H1 (cell line): ENCODE data around the gene ZSCAN1. TPM values are rescaled to one million over a fixed set of nuclear protein-coding genes. Genes with fewer than 3 reads are reported as not detected.

Experiments used
- CTCF ChIA-PET: fragments of 300-600 bp; sonication (Branson Sonifier 250); formaldehyde crosslinking; loops from one replicate; lab custom pipeline; 2021; ENCODE audit not compliant: partially characterized antibody; lab: Charles Lee
- POLR2A ChIA-PET: fragments of 300-600 bp; sonication (Branson Sonifier 250); formaldehyde crosslinking; loops from one replicate; lab custom pipeline; 2021; ENCODE audit warnings: inconsistent platforms; ENCODE audit not compliant: partially characterized antibody; lab: Charles Lee
- DNase-seq, 2 experiments: peaks; one replicate each; pipeline versions ENCODE4 v3.0.0 to v3.0.0-alpha.2; 2010 to 2022; ENCODE audit warnings: low spot score in 2 of 2, low read depth in 1 of 2, mixed read lengths in 1 of 2
- FAIRE-seq: peaks from 2 replicates; lab custom pipeline; 2011; peaks lifted over from hg19 to GRCh38; lab: Jason Lieb, UNC
- H2AFZ ChIP-seq: 2 replicates; pipeline ENCODE4 v1.8.1; 2012; ENCODE audit warnings: low read length, inconsistent platforms
- H2AK5ac ChIP-seq: 2 replicates; pipeline ENCODE4 v1.6.1; 2013; ENCODE audit warnings: low read depth, low read length
- H2BK120ac ChIP-seq: replicated peaks from 2 replicates; pipeline ENCODE3; 2013; ENCODE audit warnings: low read depth, low read length, inconsistent platforms
- H2BK12ac ChIP-seq: 2 replicates; pipeline ENCODE4 v1.6.1; 2013; ENCODE audit warnings: low read depth, low read length
- H2BK15ac ChIP-seq: 2 replicates; pipeline ENCODE4 v1.6.1; 2013; ENCODE audit warnings: low read length
- H2BK20ac ChIP-seq: 2 replicates; pipeline ENCODE4 v1.6.1; 2013; ENCODE audit warnings: low read length
- H2BK5ac ChIP-seq: 2 replicates; pipeline ENCODE4 v1.6.1; 2013; ENCODE audit warnings: low read depth, low read length
- H3K14ac ChIP-seq: 2 replicates; pipeline ENCODE4 v1.6.1; 2013; ENCODE audit warnings: inconsistent platforms; ENCODE audit not compliant: insufficient read length
- H3K18ac ChIP-seq: 2 replicates; pipeline ENCODE4 v1.6.1; 2013; ENCODE audit warnings: low read length; ENCODE audit errors: extremely low read depth
- H3K23ac ChIP-seq: 2 replicates; pipeline ENCODE4 v1.6.1; 2013; ENCODE audit warnings: inconsistent platforms; ENCODE audit not compliant: insufficient read length
- H3K23me2 ChIP-seq: 2 replicates; pipeline ENCODE4 v1.6.1; 2013; ENCODE audit warnings: low read depth, low read length
- H3K27ac ChIP-seq: 2 replicates; pipeline ENCODE4 v1.6.1; 2011; ENCODE audit warnings: low read depth, low read length, inconsistent platforms
- H3K27me3 ChIP-seq, 4 experiments: replicated peaks in 1 of 4; 1 replicate in 1 of 4; 2 replicates in 3 of 4; pipeline versions ENCODE4 v1.6.1 to v1.8.1; 2011 to 2013; ENCODE audit warnings: low read length in 3 of 4, mild to moderate bottlenecking in 3 of 4, inconsistent platforms in 2 of 4, mixed read lengths in 2 of 4, moderate library complexity in 1 of 4; ENCODE audit not compliant: control insufficient read depth in 3 of 4, insufficient read depth in 3 of 4; ENCODE audit errors: extremely low read depth in 1 of 4
- H3K36me3 ChIP-seq, 4 experiments: 2 replicates each; pipeline versions ENCODE4 v1.6.1 to v1.8.1; 2011 to 2013; ENCODE audit warnings: mild to moderate bottlenecking in 4 of 4, low read length in 3 of 4, moderate library complexity in 2 of 4, control low read depth in 1 of 4, inconsistent platforms in 1 of 4; ENCODE audit not compliant: insufficient read depth in 4 of 4, control insufficient read depth in 2 of 4
- H3K4ac ChIP-seq: replicated peaks from 2 replicates; pipeline ENCODE3; 2013; ENCODE audit warnings: low read length, low read depth, mixed read lengths, inconsistent platforms; ENCODE audit not compliant: insufficient read length
- H3K4me1 ChIP-seq, 4 experiments: replicated peaks in 1 of 4; 1 replicate in 1 of 4; 2 replicates in 3 of 4; pipeline versions ENCODE4 v1.6.1 to v1.8.1; 2011 to 2013; ENCODE audit warnings: low read length in 3 of 4, inconsistent platforms in 2 of 4, mixed read lengths in 1 of 4; ENCODE audit not compliant: insufficient read depth in 4 of 4, control insufficient read depth in 3 of 4
- H3K4me2 ChIP-seq, 2 experiments: 2 replicates each; pipeline versions ENCODE4 v1.6.1 to v1.8.1; 2011 to 2013; ENCODE audit warnings: low read depth in 2 of 2, low read length in 2 of 2, control low read depth in 1 of 2, inconsistent platforms in 1 of 2, mild to moderate bottlenecking in 1 of 2; ENCODE audit not compliant: insufficient read depth in 1 of 2
- H3K4me3 ChIP-seq, 4 experiments: fragments of 200-600, 300-600 bp in 1 of 4; sonication (generic), shearing (Covaris generic), sonication (Bioruptor Twin) in 1 of 4; 2 replicates each; pipeline versions ENCODE4 v1.5.1 to v1.8.1; 2011 to 2016; ENCODE audit warnings: low read length in 4 of 4, low read depth in 3 of 4, control low read depth in 2 of 4, inconsistent platforms in 2 of 4, mild to moderate bottlenecking in 2 of 4, mixed read lengths in 1 of 4, moderate library complexity in 1 of 4; ENCODE audit not compliant: insufficient read depth in 2 of 4; ENCODE audit errors: extremely low read depth in 1 of 4
- H3K56ac ChIP-seq: replicated peaks from 2 replicates; pipeline ENCODE3; 2013; ENCODE audit warnings: low read depth, mild to moderate bottlenecking, mixed read lengths, low read length, inconsistent platforms; ENCODE audit not compliant: insufficient read length
- H3K79me1 ChIP-seq: 2 replicates; pipeline ENCODE4 v1.6.1; 2013; ENCODE audit warnings: low read depth, low read length, control low read depth
- H3K79me2 ChIP-seq, 2 experiments: 2 replicates each; pipeline versions ENCODE4 v1.6.1 to v1.8.1; 2012 to 2013; ENCODE audit warnings: low read length in 2 of 2, mild to moderate bottlenecking in 2 of 2, inconsistent platforms in 1 of 2; ENCODE audit not compliant: insufficient read depth in 2 of 2, control insufficient read depth in 1 of 2
- H3K9ac ChIP-seq, 4 experiments: replicated peaks in 1 of 4; 1 replicate in 1 of 4; 2 replicates in 3 of 4; pipeline versions ENCODE4 v1.6.1 to v1.8.1; 2011 to 2013; ENCODE audit warnings: low read depth in 3 of 4, low read length in 3 of 4, control low read depth in 2 of 4, mild to moderate bottlenecking in 2 of 4, moderate library complexity in 2 of 4, inconsistent platforms in 1 of 4; ENCODE audit errors: extremely low read depth in 1 of 4
- H3K9me3 ChIP-seq, 2 experiments: 2 replicates each; pipeline versions ENCODE4 v1.6.1 to v1.8.1; 2012 to 2013; ENCODE audit warnings: mild to moderate bottlenecking in 2 of 2, moderate library complexity in 2 of 2, control low read depth in 1 of 2, inconsistent platforms in 1 of 2, low read depth in 1 of 2, low read length in 1 of 2, mixed read lengths in 1 of 2; ENCODE audit not compliant: insufficient read depth in 2 of 2
- H4K20me1 ChIP-seq, 2 experiments: replicated peaks in 1 of 2; 2 replicates each; pipeline versions ENCODE3 to v1.8.1; 2011 to 2013; ENCODE audit warnings: inconsistent platforms in 2 of 2, low read length in 2 of 2, mild to moderate bottlenecking in 1 of 2; ENCODE audit not compliant: insufficient read depth in 2 of 2, control insufficient read depth in 1 of 2
- H4K5ac ChIP-seq: 2 replicates; pipeline ENCODE4 v1.6.1; 2013; ENCODE audit warnings: low read length, low read depth, mixed read lengths, inconsistent platforms; ENCODE audit not compliant: insufficient read length
- H4K8ac ChIP-seq: 2 replicates; pipeline ENCODE4 v1.8.0; 2013; ENCODE audit warnings: mild to moderate bottlenecking, moderate library complexity, low read length, inconsistent platforms; ENCODE audit not compliant: insufficient read depth; ENCODE audit errors: extremely low read depth
- H4K91ac ChIP-seq: replicated peaks from 2 replicates; pipeline ENCODE3; 2013; ENCODE audit warnings: low read length, mixed read lengths, inconsistent platforms; ENCODE audit not compliant: insufficient read length
- CBX5 ChIP-seq: fragments of 300-800, 300-1000 bp; sonication (generic); IDR thresholded peaks from 2 replicates; pipeline ENCODE4 v1.7.1; 2016; ENCODE audit warnings: antibody characterized with exemption, low read length, low read depth
- CHD2 ChIP-seq: IDR thresholded peaks from 2 replicates; pipeline ENCODE4 v1.6.1; 2012; ENCODE audit warnings: low read length, improper control_type of control experiment
- EP300 ChIP-seq, 2 experiments: IDR thresholded peaks; 1 replicate in 1 of 2; 2 replicates in 1 of 2; pipeline ENCODE4 v1.6.1; 2011 to 2012; ENCODE audit warnings: low read depth in 2 of 2, low read length in 2 of 2, mild to moderate bottlenecking in 2 of 2, borderline replicate concordance in 1 of 2, inconsistent platforms in 1 of 2, moderate library complexity in 1 of 2
- KDM4A ChIP-seq: IDR thresholded peaks from one replicate; pipeline ENCODE4 v1.7.1; 2012; ENCODE audit warnings: low read depth, mild to moderate bottlenecking, moderate library complexity, low read length, inconsistent platforms; ENCODE audit not compliant: severe bottlenecking
- NRF1 ChIP-seq: IDR thresholded peaks from 2 replicates; pipeline ENCODE4 v1.6.1; 2011; ENCODE audit warnings: mild to moderate bottlenecking, low read depth, low read length, improper control_type of control experiment
- PHF8 ChIP-seq: fragments of 200-600 bp; sonication (generic); conservative IDR thresholded peaks from 2 replicates; pipeline ENCODE4 v1.7.1; 2012; ENCODE audit warnings: low read depth, mild to moderate bottlenecking, inconsistent platforms, low read length, moderate library complexity
- POLR2AphosphoS5 ChIP-seq: IDR thresholded peaks from 2 replicates; pipeline ENCODE4 v1.6.1; 2011; ENCODE audit warnings: low read depth, low read length
- RFX5 ChIP-seq: IDR thresholded peaks from 2 replicates; pipeline ENCODE4 v1.6.1; 2011; ENCODE audit warnings: low read depth, low read length, improper control_type of control experiment, borderline replicate concordance
- TAF7 ChIP-seq: optimal IDR thresholded peaks from 2 replicates; pipeline ENCODE3; 2011; ENCODE audit warnings: low read depth, mild to moderate bottlenecking, inconsistent platforms, low read length, moderate library complexity, borderline replicate concordance
- WGBS, 2 experiments: shearing (Covaris generic) in 1 of 2; methylation state at CpG; one replicate each; pipeline versions ENCODE4 v1.1.6 to v1.1.7; 2013 to 2015; ENCODE audit warnings: low lambda C conversion rate in 2 of 2, mixed read lengths in 2 of 2, inconsistent platforms in 1 of 2, low coverage in 1 of 2, missing lambda C conversion rate in 1 of 2; ENCODE audit not compliant: insufficient replicate concordance in 2 of 2, insufficient coverage in 1 of 2, insufficient read length in 1 of 2; ENCODE audit errors: extremely low coverage in 1 of 2, missing lambda C conversion rate in 1 of 2; 5-methylcytosine and 5-hydroxymethylcytosine counted together
- polyA plus RNA-seq, 7 experiments: library from polyadenylated mRNA; depleted of rRNA in 3 of 7; stranded (reverse) in 5 of 7; unstranded in 2 of 7; fragments of >200 nt in 5 of 7; fragments of 200-250 nt in 2 of 7; gene quantifications; 1 replicate in 5 of 7; 2 replicates in 1 of 7; 4 replicates in 1 of 7; pipeline versions ENCODE4 v1.2.1 to v1.2.3, GENCODE V29; 2011 to 2013; ENCODE audit warnings: missing spikeins in 2 of 7, mixed read lengths in 2 of 7
- total RNA-seq: library from RNA; stranded (reverse); fragmentation: NEBNext Ultra II Directional; extraction: Animal tissue kit (Norgen Biotek cat#: 25700); gene quantifications from 2 replicates; pipeline ENCODE4 v1.2.1, GENCODE V29; 2021
- TF ChIP-seq, protein P1 (sequence below): IDR thresholded peaks from 2 replicates; pipeline ENCODE4 v1.6.1; 2012; ENCODE audit warnings: inconsistent platforms

Gene ZSCAN1
- total and polyA plus RNA-seq, 2 of the 8 experiments (the other 6 are each of a cell fraction or from before 2014, with no cell fraction given): 1.2 to 4.3 TPM

- no peaks in the 10 kb centered on the region; a peak in 2 of 7 replicates for H3K27me3 ChIP-seq
- no peak overlapping the region for H4K91ac ChIP-seq
- H3K4me1 ChIP-seq: no peaks in the 10 kb centered on the region
- H3K56ac ChIP-seq: no peak overlapping the region
- DNase-seq (no peak), FAIRE-seq (no peak)
- H2AK5ac ChIP-seq: no peak overlapping the region
- no peak overlapping the region for H3K27ac ChIP-seq
- no peak overlapping the region for H3K18ac ChIP-seq
- no peak overlapping the region for H2BK20ac ChIP-seq
- H3K23ac ChIP-seq: no peak overlapping the region
- H3K9me3 ChIP-seq: peaks cover 11 to 24% of the 10 kb centered on the region in 2 experiments; a peak in 3 of 4 replicates
- ChIA-PET CTCF (interaction anchor here (1.0 to 4.0 kb wide), 9 partner anchors 9 to 203 kb away, joined by 3 to 34 read pairs (median 5); no protein-coding TSS in a partner anchor), POLR2A (interaction anchor here (0.9 to 1.9 kb wide), 16 partner anchors 9 to 206 kb away, joined by 3 to 10 read pairs (median 4); partner anchors contain the start of genes ZNF606 and ZSCAN18)
- no peak overlapping the region for H3K4ac ChIP-seq
- no peaks in the 10 kb centered on the region for H3K79me1 ChIP-seq
- H3K79me2 ChIP-seq: no peaks in the 10 kb centered on the region
- H2BK12ac ChIP-seq: no peak overlapping the region
- 86% methylated on average over 12 of the region's 12 CpGs; no CpG with 5 or more reads in 1 of the 2 experiments for WGBS, 2 experiments
- H2BK5ac ChIP-seq: no peak overlapping the region
- no peak overlapping the region for H2AFZ ChIP-seq
- H4K5ac ChIP-seq: no peak overlapping the region
- no peaks in the 10 kb centered on the region for H3K23me2 ChIP-seq
- no peak overlapping the region for H4K8ac ChIP-seq
- no peak for TF ChIP-seq CBX5
- TF ChIP-seq NRF1: no peak
- no peak for TF ChIP-seq CHD2
- TF ChIP-seq, protein P1, sequence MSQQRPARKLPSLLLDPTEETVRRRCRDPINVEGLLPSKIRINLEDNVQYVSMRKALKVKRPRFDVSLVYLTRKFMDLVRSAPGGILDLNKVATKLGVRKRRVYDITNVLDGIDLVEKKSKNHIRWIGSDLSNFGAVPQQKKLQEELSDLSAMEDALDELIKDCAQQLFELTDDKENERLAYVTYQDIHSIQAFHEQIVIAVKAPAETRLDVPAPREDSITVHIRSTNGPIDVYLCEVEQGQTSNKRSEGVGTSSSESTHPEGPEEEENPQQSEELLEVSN: no peak
- TF ChIP-seq POLR2AphosphoS5: no peak
- TF ChIP-seq PHF8: no peak
- TF ChIP-seq RFX5: no peak
- TF ChIP-seq EP300 (IDR thresholded peaks at IDR 0.05; ENCODE audit: borderline replicate concordance in 1 of 2, low read depth in 2 of 2, low read length in 2 of 2): no peak
- no peak for TF ChIP-seq TAF7
- no peak for TF ChIP-seq KDM4A
- TF ChIP-seq, all 59 proteins: peak for 0
- H3K9ac ChIP-seq: no peak overlapping the region
- H3K4me3 ChIP-seq: no peak overlapping the region
- H3K36me3 ChIP-seq: no peaks in the 10 kb centered on the region
- H2BK120ac ChIP-seq: no peak overlapping the region
- no peak overlapping the region for H3K14ac ChIP-seq
- H3K4me2 ChIP-seq: no peak overlapping the region
- no peaks in the 10 kb centered on the region for H4K20me1 ChIP-seq
- no peak overlapping the region for H2BK15ac ChIP-seq
Observed at GRCh38 chr19:58024661-58025060, 9.2 kb upstream of the ZSCAN1 start.
